ENCODE results near the gene MORN1.

GRCh38 chr1:2392686-2393085 lies 1.3 kb upstream of the MORN1 start:
- no peak for TF ChIP-seq POLR2AphosphoS5 (IDR thresholded peaks at IDR 0.05; ENCODE audit: low read depth, low read length)
- no peak for TF ChIP-seq TAF1 (IDR thresholded peaks at IDR 0.05; ENCODE audit: low read depth, low read length)
- no peak for TF ChIP-seq POLR2A (IDR thresholded peaks at IDR 0.05; ENCODE audit: low read depth, low read length)
- TF ChIP-seq SPI1 (IDR thresholded peaks at IDR 0.05; ENCODE audit: low read depth, low read length), result no peak
- no peak for TF ChIP-seq POU2F2 (IDR thresholded peaks at IDR 0.05; ENCODE audit: low read depth, low read length)

Data from GM12891 (cell line).